ENCODE data around the gene DDX5. TPM values are rescaled to one million over a fixed set of nuclear protein-coding genes. Genes with fewer than 3 reads are reported as not detected.
A peak's percentile ranks its signal among the peaks of the same experiment; 100 is the strongest.

Gene DDX5
- total RNA-seq, 6 experiments from 2014 or later = 218 to 431 (median 344) TPM

DNA sequence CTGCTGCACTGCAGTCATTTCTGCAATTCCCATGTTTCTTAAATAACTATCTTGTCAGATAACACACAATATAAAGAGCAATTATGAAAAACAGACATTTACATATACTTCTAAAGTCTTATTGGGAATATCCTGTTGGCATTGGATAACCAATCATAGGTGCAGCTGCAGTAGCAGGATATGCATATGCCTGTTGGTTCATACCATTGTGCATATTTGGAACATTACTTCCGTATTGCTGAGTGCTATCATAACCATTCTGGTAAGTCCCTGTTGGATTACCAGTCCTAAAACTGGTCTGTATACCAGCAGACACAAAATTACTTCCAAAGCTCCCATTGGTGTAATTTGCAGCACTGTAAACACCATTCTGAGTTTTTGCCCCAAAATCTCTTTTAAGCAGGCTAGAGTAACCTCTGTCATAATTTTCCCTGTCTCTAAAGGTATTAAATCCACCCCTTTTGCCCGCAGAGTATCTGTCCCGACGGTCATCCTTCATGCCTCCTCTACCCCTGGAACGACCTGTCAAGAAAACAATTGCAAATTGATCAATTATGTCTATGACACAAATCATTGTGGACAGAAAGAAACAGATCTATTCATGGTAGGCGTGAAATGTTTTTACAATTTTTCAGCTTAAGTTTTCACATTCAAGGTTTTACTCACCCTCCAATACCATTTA, 6.1 kb downstream of the DDX5 start:
- H3K36me3 ChIP-seq = peaks cover 37 to 67% (median 53%) of the 10 kb centered on the region in 4 donors
- WGBS (ENCODE audit: insufficient coverage, low coverage, low lambda C conversion rate, missing lambda C conversion rate) = 81% methylated on average over 6 of the region's 6 CpGs
- no peaks in the 10 kb centered on the region for H3K9me3 ChIP-seq
- peaks cover 0 to 72% (median 15%) of the 10 kb centered on the region in 4 donors for H3K4me1 ChIP-seq
- TF ChIP-seq, protein P1, sequence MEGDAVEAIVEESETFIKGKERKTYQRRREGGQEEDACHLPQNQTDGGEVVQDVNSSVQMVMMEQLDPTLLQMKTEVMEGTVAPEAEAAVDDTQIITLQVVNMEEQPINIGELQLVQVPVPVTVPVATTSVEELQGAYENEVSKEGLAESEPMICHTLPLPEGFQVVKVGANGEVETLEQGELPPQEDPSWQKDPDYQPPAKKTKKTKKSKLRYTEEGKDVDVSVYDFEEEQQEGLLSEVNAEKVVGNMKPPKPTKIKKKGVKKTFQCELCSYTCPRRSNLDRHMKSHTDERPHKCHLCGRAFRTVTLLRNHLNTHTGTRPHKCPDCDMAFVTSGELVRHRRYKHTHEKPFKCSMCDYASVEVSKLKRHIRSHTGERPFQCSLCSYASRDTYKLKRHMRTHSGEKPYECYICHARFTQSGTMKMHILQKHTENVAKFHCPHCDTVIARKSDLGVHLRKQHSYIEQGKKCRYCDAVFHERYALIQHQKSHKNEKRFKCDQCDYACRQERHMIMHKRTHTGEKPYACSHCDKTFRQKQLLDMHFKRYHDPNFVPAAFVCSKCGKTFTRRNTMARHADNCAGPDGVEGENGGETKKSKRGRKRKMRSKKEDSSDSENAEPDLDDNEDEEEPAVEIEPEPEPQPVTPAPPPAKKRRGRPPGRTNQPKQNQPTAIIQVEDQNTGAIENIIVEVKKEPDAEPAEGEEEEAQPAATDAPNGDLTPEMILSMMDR (IDR thresholded peaks at IDR 0.05) = no peak
- TF ChIP-seq POLR2A (IDR thresholded peaks at IDR 0.05) = peak; percentile 16
- H3K27ac ChIP-seq = no peak overlapping the region
- no peaks in the 10 kb centered on the region for H3K27me3 ChIP-seq
- no peak overlapping the region for H3K4me3 ChIP-seq
- DNase-seq (no peak), ATAC-seq (no peak)
- intact Hi-C loops (cut with DNase I) = no loop called here

DNA sequence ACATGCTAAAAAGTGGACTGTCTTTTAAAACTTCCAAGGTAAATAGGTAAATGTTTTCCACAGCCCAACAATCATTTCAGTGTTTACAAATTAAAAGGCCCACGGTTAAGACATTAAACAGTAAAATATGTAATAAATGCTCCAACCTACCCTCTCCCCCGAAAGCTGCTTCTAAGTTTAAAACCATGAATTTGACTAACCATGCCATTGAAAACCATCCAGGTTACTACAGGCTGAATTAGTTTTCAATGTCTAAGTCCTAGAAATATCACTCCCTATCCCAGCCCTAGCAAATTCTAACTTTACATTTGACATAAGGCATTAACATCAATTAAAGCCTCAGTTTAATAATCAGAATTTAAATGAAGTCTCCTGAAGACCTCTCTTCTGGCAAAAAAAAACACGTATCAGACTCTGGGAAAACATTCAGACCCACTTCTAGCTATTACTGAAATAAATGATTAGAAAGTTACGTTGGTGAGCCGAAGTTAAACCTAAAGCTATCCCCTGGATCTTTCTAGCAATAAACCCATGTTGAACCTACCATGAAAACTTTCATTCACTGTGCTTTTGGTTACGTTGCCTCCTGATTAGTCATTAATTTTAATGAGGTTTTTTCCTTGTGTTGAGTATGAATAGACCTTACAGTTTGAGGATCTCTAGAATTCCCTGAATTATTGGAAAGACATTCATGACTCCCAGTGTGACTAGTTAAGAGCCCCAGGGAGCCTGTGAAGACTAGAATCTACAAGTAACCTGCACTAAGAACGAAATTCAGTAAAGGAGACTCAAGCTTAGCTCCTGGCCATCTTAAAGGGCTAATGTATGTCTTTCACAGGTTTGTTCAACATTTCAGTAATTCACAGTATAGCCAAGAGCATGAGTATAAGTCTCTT, 7.5 kb downstream of the DDX5 start:
- no peaks in the 10 kb centered on the region for H3K27me3 ChIP-seq
- no peak overlapping the region for H3K27ac ChIP-seq
- 56% methylated on average over 6 of the region's 7 CpGs for WGBS (ENCODE audit: insufficient coverage, low coverage, low lambda C conversion rate, missing lambda C conversion rate)
- DNase-seq (no peak), ATAC-seq (no peak)
- no peak overlapping the region for H3K4me3 ChIP-seq
- TF ChIP-seq, protein P1 (IDR thresholded peaks at IDR 0.05) = no peak
- TF ChIP-seq POLR2A (IDR thresholded peaks at IDR 0.05) = peak; percentile 11
- intact Hi-C loops (cut with DNase I) = no loop called here
- no peaks in the 10 kb centered on the region for H3K9me3 ChIP-seq
- peaks cover 0 to 64% (median 11%) of the 10 kb centered on the region in 4 donors for H3K4me1 ChIP-seq
- peaks cover 30 to 56% (median 45%) of the 10 kb centered on the region in 4 donors for H3K36me3 ChIP-seq

- Histone ChIP-seq H3K4me3 (peak overlapping the region; percentile 76 to 81 (median 81)), H3K4me1 (peaks cover 0 to 57% (median 11%) of the 10 kb centered on the region in 4 donors), H3K27ac (peak overlapping the region; percentile 39 to 68 (median 56)), H3K9me3 (no peaks in the 10 kb centered on the region), H3K36me3 (peaks cover 21 to 49% (median 36%) of the 10 kb centered on the region in 4 donors), H3K27me3 (no peaks in the 10 kb centered on the region)
- no peak for ATAC-seq
- intact Hi-C loops (cut with DNase I) = no loop called here
- 18% methylated on average over 4 of the region's 4 CpGs for WGBS (ENCODE audit: insufficient coverage, low coverage, low lambda C conversion rate, missing lambda C conversion rate)
- DNase-seq = no peak
- no peak for TF ChIP-seq POLR2A (IDR thresholded peaks at IDR 0.05)
- TF ChIP-seq, protein P1 (IDR thresholded peaks at IDR 0.05) = no peak
Measured at GRCh38 chr17:64497565-64498035, 8.5 kb downstream of the DDX5 start.

DNA sequence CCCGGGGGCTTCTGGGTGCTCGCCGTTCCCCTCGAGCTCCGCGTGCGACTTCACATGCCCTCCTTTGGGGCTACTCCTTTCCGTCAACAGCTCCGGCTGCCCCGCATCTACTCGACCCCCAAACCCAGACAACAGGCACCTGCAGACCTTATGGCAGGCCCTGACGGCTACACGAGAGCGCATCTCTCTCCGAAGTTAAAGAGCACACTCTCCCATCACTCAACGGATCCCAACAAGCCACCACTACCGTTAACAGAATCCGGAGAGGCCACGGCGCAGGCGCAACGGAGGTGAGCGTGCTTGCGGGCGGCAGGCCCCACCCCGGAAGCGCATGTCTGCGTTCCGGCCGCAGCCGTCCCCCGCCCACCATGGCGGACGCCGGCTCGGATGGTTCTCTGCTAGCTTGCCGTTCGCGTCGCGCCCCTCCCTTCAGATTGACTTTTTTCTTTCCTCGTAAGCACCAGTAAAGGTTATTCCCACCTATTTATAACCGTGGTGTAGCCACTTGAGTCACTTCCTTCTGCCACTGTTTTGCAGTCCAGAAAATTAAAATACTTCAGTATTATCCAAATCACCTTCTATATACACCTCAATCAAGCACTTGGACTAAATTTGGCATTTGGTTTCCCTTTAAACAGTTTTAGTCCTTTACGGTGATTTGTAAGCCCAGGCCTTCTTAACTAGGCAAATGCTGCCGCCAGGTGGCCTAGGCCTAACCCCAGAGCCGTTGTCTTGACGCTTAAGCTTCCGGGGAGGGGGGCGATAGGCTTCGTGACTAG, 9.1 kb downstream of the DDX5 start, which contains the start of gene POLG2:
Gene POLG2, minus strand, starts transcription at position 269 of the 779 bp plus-strand sequence. Its CDS starts 86 bp downstream, at position 183.
- Histone ChIP-seq H3K4me1 (peaks cover 0 to 52% (median 11%) of the 10 kb centered on the region in 4 donors), H3K36me3 (peaks cover 17 to 44% (median 30%) of the 10 kb centered on the region in 4 donors), H3K27me3 (no peaks in the 10 kb centered on the region), H3K27ac (peak within 1 kb of the TSS; percentile 39 to 68 (median 56)), H3K9me3 (no peaks in the 10 kb centered on the region), H3K4me3 (peak within 1 kb of the TSS; percentile 76 to 81 (median 81))
- WGBS (ENCODE audit: insufficient coverage, low coverage, low lambda C conversion rate, missing lambda C conversion rate) = 0% methylated on average over 26 of the region's 50 CpGs
- TF ChIP-seq POLR2A (IDR thresholded peaks at IDR 0.05) = peak; percentile 65
- TF ChIP-seq, protein P1 (IDR thresholded peaks at IDR 0.05) = peak; percentile 23 to 46 (median 32)
- DNase-seq = peak; percentile 95 to 96 (median 95)
- intact Hi-C loops (cut with DNase I) = no loop called here
- peak; percentile 94 to 99 (median 97) for ATAC-seq

Data from right lobe of liver (tissue), 6 donors.